Lower lobe of right lung (tissue), 2 donors: ENCODE measurements around the gene TBC1D4. TPM values are rescaled to one million over a fixed set of nuclear protein-coding genes. Genes with fewer than 3 reads are reported as not detected.

Experiments used
- ATAC-seq, 2 donors: fragments of 200-7000 bp; cut with Tn5 transposase; one replicate each; pipeline ENCODE4 v1.9.1; 2020 to 2022; ENCODE audit warnings: mild to moderate bottlenecking in 2 of 2, moderate library complexity in 2 of 2
- DNase-seq: peaks from one replicate; pipeline ENCODE4 v3.0.0-alpha.2; 2020
- H3K27ac ChIP-seq: fragments of 200-600 bp; one replicate; pipeline ENCODE4 v1.8.0; 2022
- H3K27me3 ChIP-seq: fragments of 200-600 bp; one replicate; pipeline ENCODE4 v1.8.0; 2022; ENCODE audit warnings: low read depth
- H3K36me3 ChIP-seq: fragments of 200-600 bp; one replicate; pipeline ENCODE4 v1.8.0; 2022; ENCODE audit warnings: mild to moderate bottlenecking
- H3K4me1 ChIP-seq: fragments of 200-600 bp; one replicate; pipeline ENCODE4 v1.8.0; 2022
- H3K4me3 ChIP-seq: fragments of 200-600 bp; one replicate; pipeline ENCODE4 v1.8.0; 2022; ENCODE audit warnings: mild to moderate bottlenecking
- H3K9me3 ChIP-seq: fragments of 200-600 bp; one replicate; pipeline ENCODE4 v1.8.0; 2022
- CTCF ChIP-seq: fragments of 200-600 bp; IDR thresholded peaks from one replicate; pipeline ENCODE4 v1.8.0; 2022; ENCODE audit warnings: antibody characterized with exemption, mild to moderate bottlenecking
- intact Hi-C: fragments of 100-400 bp; cut with DNase I; formaldehyde crosslinking; loops from one replicate; pipeline ENCODE4 v1.11.0; 2022
- total RNA-seq: library from RNA; stranded (reverse); fragmentation: NEBNext Ultra II Directional; extraction: Animal tissue kit (Norgen Biotek cat#: 25700); gene quantifications from one replicate; pipeline ENCODE4 v1.2.1, GENCODE V29; 2021
- donor health status: DM: no; HTN: yes; CAD: no; lungs with severe emphysema.

The TBC1D4 gene
- total RNA-seq, 1 donor from 2014 or later, result 30.4 TPM

GRCh38 chr13:75473468-75473867, 8.5 kb downstream of the TBC1D4 start:
- H3K27ac ChIP-seq, result no peak overlapping the region
- TF ChIP-seq CTCF, result no peak
- DNase-seq, result no peak
- H3K9me3 ChIP-seq, result no peaks in the 10 kb centered on the region
- H3K27me3 ChIP-seq, result no peaks in the 10 kb centered on the region
- intact Hi-C loops, result loop anchor here (10.0 kb wide), 1 partner anchor 99 kb away; no protein-coding TSS in a partner anchor
- ATAC-seq, result no peak
- H3K36me3 ChIP-seq, result no peaks in the 10 kb centered on the region
- no peaks in the 10 kb centered on the region for H3K4me1 ChIP-seq
- H3K4me3 ChIP-seq, result no peak overlapping the region

DNA sequence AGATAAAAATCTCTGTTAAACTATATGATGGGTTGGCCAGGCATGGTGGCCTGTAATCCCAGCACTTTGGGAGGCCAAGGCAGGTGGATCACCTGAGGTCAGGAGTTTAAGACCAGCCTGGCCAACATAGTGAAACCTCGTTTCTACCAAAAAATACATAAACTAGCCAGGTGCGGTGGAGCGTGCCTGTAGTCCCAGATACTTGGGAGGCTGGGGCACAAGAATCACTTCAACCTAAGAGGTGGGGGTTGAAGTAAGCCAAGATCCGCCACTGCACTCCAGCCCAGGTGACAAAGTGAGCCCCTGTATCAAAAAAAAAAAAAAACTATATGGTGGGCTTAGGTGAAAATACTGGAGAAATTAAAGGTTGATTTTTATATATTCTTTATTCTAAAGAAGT, 11.3 kb downstream of the TBC1D4 start:
- H3K9me3 ChIP-seq, result no peaks in the 10 kb centered on the region
- no peaks in the 10 kb centered on the region for H3K4me1 ChIP-seq
- ATAC-seq, result no peak
- DNase-seq, result no peak
- H3K27me3 ChIP-seq, result no peaks in the 10 kb centered on the region
- TF ChIP-seq CTCF, result no peak
- H3K4me3 ChIP-seq, result no peak overlapping the region
- no peaks in the 10 kb centered on the region for H3K36me3 ChIP-seq
- intact Hi-C loops, result loop anchor here (10.0 kb wide), 1 partner anchor 96 kb away; no protein-coding TSS in a partner anchor
- no peak overlapping the region for H3K27ac ChIP-seq

DNA sequence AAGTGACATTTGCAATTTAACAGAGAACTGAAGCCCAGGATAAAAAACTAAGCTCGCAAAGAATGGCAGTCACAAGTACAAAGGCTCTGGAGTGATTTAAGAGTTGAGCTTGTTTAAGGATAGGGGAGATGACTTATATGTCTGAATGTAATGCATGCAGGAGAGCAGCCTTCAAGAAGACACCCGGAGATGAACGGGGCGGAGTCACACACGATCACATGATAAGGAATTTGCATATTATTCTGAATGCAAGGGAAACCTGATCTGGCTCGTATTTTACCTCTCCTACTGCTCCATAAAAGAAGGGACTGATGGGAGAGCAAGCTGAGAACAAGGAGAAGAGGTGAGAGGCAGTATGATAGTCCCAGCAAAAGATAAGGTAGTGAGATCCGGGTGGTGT, 12.9 kb downstream of the TBC1D4 start:
- intact Hi-C loops, result no loop called here
- no peak overlapping the region for H3K4me3 ChIP-seq
- no peak for DNase-seq
- no peaks in the 10 kb centered on the region for H3K36me3 ChIP-seq
- H3K27ac ChIP-seq, result no peak overlapping the region
- ATAC-seq, result no peak
- H3K27me3 ChIP-seq, result no peaks in the 10 kb centered on the region
- no peak for TF ChIP-seq CTCF
- no peaks in the 10 kb centered on the region for H3K9me3 ChIP-seq
- H3K4me1 ChIP-seq, result no peaks in the 10 kb centered on the region

DNA sequence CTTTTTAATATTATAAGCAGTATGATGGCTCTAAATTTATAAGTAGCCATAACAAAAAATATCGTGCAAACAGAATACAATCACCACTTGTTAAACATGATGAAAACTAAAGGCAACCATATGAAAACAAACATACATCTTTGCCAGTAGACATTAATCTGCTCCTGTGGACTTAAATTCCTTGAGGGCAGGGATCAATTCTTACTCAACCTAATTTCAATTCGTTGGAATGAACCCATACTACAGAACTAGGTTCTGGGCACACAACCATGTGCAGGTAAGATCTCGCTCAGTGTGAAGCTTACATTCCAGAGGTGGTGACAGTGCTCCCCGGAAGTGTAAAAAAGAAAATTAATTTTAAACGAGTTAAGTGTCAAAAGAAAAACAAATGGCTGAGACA, 13.4 kb downstream of the TBC1D4 start:
- intact Hi-C loops, result no loop called here
- no peaks in the 10 kb centered on the region for H3K9me3 ChIP-seq
- ATAC-seq (no peak), DNase-seq (no peak)
- H3K27me3 ChIP-seq, result no peaks in the 10 kb centered on the region
- TF ChIP-seq CTCF, result no peak
- H3K4me1 ChIP-seq, result no peaks in the 10 kb centered on the region
- H3K4me3 ChIP-seq, result no peak overlapping the region
- H3K36me3 ChIP-seq, result no peaks in the 10 kb centered on the region
- no peak overlapping the region for H3K27ac ChIP-seq

- Histone ChIP-seq H3K9me3 (no peaks in the 10 kb centered on the region), H3K27me3 (no peaks in the 10 kb centered on the region), H3K4me1 (no peaks in the 10 kb centered on the region), H3K36me3 (no peaks in the 10 kb centered on the region), H3K4me3 (no peak overlapping the region), H3K27ac (no peak overlapping the region)
- no peak for TF ChIP-seq CTCF
- DNase-seq (no peak), ATAC-seq (no peak)
- intact Hi-C loops, result no loop called here
These were observed 13.9 kb downstream of the TBC1D4 start for GRCh38 chr13:75468098-75468497.
